Measurements from ENCODE around the gene PTER. TPM values are rescaled to one million over a fixed set of nuclear protein-coding genes. Genes with fewer than 3 reads are reported as not detected.

PTER gene, protein sequence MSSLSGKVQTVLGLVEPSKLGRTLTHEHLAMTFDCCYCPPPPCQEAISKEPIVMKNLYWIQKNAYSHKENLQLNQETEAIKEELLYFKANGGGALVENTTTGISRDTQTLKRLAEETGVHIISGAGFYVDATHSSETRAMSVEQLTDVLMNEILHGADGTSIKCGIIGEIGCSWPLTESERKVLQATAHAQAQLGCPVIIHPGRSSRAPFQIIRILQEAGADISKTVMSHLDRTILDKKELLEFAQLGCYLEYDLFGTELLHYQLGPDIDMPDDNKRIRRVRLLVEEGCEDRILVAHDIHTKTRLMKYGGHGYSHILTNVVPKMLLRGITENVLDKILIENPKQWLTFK
- total RNA-seq, result 9.1 and 9.2 TPM in 2 replicates

DNA sequence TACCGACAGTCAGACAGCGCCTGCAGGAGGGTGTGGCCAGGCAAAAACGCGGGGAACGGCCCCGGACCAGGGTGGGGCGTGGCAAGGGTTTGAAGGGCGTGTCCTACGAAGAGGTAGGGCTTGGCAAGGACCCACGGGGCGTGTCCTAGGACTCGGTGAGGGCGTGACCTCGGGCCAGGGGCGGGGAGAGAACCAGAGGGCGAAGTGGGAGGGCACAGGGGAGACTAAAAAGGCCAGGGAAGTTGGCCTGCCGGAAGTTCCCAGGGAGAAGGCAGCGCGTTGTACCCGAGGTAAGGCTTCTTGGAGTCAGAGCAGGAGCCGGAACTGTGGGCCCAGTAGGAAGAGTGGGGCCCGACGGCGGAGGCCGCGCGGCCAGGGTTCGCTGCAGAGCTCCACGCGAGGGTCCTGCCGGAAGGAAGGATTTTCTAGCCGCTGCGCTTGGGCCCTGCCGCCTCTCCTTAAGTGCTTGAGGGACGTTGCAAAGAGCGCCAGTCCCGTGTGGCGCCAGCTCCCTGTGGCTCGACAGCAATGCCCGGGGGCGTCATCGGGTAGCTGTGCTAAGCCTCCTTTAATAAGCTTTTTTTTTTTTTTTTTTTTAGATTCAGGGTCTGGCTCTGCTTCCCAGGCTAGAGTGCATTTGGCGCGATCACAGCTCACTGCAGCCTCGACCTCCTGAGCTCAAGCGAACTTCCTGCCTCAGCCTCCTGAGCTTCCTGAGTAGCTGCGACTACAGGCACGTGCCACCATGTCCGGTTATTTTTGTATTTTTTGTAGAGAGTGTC is at the start of gene PTER:
Gene PTER (plus strand): TSS at position 253 of the 782 bp plus-strand sequence. CDS start 47,375 bp downstream, outside the sequence.

DNA sequence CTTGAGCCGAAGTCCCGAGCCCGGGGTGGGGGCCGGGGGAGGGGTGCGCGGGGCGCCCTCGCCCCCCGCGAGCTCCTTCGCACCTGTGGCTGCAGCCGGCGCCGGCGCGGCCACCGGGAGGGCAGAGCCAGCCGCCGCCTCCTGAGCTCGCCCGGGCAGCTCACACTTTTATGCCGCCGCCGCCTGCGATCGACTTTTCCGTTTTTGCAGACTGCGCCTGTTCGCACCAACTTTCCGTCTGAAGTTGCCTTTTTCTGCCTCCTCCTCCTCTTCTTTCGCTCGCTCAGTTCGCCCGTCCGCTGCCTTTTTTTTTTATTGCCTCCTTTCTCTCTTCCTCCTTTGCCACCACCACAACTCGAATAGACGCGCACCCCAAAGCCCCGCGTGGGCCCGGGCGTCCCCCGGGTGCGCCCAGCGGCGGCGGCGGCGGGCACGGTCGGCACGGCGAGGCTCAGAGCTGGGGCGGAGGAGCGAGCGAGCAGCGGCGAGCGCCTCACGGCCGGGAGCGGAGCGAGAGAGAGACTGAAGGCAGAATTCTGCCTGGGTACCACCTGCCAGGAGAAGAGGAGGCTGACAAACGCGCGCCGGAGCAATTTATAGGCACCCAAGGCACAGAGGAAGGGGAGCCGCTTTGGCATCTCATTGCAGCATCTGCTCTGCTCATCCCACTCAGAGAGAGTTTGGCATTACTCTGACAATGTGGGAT is 84.7 kb downstream of the PTER start, which contains the start of gene C1QL3:
Gene C1QL3 (minus strand): TSS at position 569 of the 706 bp plus-strand sequence. CDS start 814 bp downstream, outside the sequence.

Other genes with a start within 250 kb of the PTER start
- not detected in 2 replicates for gene C1QL3, start 84.9 kb downstream of the PTER start, total RNA-seq

Measured in uterine smooth muscle cell (primary cell).